Brain pericyte (primary cell): ENCODE data around the gene ABLIM3.

Experiments used
- DNase-seq: peaks from one replicate; pipeline ENCODE4 v3.0.0-alpha.2; 2012; ENCODE audit warnings: low read depth, low spot score

The ABLIM3 gene

DNA sequence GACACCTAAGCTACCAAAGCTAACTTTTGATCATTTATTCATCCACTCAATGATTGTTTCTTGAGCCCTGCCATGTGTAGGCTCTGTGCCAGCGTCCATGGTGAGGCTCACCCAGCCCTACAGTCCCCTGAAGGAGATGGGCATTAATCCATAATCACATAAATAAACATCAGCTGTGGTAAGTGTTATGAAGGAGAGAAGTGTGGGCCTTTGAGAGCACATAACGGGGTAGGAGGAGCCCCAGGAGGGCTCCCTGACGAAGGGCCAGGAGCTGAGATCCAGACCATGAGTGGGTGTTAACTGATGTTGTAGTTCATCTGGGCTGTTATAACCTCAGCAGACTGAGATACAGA, 76.5 kb downstream of the ABLIM3 start:
- DNase-seq = no peak

DNA sequence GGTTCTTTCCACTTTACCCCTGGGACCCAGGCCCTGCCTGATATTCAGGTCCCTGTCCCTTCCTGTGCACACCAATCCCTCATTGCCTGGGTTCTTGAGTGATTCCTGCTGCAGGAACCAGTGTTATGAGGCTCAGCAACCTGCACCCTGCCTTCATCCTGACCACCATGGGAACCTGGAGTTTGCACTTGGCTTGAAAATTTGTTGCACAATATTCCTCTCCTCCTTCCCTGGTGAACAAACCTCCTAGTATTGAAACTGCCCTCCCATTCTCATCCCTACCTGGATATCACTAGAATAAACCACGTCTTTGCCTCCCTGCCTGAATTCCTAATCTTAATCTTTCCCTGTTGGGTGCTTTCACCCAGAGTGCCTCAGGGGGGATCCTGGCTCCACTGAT, 78.3 kb downstream of the ABLIM3 start:
- no peak for DNase-seq

DNA sequence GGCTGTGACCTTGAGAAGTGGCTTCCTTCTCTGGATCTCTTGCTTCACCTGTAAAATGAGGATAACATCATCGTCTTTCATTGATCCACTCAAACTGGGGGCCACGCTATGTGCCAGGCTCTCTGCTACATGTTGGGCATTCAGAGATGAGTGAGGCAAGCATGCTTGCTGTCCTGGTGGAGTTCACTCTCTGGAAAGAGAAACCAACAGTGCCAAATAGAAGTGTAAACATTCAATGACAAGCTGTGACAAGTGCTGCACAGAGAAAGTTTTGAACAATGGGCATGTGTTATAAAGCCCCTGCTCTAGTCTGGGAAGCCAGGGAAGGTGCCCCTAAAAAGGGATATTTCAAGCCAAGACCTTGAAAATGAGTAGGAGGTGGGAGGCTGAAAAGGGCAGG, 79.5 kb downstream of the ABLIM3 start:
- DNase-seq = no peak

DNA sequence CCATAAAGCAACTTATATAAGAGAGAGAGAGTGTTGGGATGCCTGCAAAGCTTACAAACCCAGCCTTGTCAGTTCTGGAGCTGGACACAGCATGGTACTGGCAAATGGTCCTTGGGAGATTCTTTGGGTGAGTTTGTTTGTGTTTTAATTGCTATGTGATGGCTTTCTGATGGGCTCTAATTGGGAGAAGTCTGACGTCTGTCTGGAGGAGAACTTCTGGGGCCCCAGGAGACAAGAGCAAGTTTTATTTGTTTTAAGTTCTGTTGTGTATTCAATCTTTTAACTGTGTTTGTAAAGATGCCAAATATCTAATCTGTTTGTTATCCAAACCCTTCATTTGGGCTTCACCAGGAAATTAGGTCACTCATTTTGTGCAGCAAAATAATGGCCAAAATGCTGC, 80.0 kb downstream of the ABLIM3 start:
- DNase-seq = no peak

DNA sequence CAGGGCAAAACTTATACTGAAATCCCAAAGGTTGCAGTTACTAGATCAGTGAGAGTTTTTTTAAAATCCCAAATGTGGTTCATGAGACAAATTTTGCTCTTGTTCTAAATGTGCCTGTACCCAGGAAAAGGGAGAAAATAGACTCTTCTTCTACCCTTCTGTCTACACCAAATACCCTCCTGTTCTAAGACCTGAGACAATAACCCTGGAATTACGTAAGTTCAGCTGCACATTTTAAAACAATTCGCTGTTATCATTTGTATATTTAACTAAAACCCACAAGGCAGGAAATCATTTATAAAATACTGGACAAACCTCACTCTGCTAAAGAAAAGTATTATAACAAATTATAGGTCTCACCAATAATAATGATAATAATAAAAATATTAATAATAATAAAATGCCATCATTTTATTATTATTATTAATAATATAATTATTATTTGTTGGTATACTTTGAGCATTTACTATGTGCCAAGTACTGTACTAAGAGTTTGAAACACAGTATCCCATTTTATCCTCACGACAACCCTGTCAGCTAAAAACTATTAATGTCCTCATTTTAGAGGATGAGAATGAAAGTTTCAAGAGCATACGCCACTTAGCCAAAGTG, 80.5 kb downstream of the ABLIM3 start:
- DNase-seq = no peak

DNA sequence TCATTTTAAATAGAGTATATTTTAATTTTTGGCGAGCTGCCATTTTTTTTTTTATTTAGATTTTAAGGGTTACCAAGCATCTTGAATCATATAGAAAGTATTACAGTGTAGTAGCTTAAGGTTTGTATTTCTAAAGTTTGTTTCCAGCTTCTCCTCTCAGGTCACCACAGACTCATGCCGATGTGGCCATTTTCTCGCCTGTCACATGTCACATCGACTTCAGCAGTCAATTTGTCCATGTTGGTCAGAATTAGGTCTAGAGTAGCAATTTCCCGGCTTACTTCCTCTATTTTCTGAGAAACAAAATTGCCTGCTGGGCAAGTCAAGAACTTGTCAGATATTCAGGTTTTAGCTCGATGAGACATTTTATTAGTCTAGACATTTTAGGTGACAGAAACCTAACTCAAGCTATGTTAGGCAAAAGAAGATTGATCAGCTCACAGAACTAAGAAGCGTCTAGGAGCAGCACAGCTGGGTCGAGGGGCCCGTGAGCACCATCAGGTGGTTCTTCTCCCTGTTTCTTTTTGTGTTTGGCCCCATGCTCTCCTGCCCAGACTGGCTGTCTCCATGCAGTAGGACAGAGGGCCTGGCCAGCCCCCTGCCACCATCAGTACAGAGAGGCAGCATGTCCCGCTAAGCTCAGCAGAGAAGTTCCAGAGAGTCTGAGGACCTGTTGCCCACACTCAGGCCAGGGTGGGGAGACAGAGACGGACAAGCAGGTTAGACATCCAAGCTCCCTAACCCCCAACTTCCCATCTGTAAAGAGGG, 82.0 kb downstream of the ABLIM3 start:
- no peak for DNase-seq

DNA sequence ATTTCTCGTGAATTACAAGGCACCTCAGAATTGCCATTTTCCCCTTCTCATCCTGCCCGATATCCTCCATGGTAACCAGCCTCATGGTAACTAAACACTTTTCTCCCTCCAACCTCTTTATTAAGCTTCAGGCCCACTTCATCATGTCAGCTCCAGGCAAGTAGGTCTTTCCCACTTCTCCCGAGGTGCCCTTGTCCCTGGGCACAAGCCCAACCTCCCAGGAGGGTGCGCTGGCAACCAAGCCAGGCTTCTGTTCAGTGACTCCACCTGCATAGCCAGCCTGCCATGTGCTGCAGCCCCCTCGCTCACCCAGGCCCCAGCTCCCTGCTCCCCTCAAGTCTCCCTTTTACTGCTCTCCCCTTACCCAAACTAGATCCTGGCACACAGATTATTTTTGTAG, 83.0 kb downstream of the ABLIM3 start:
- no peak for DNase-seq

DNA sequence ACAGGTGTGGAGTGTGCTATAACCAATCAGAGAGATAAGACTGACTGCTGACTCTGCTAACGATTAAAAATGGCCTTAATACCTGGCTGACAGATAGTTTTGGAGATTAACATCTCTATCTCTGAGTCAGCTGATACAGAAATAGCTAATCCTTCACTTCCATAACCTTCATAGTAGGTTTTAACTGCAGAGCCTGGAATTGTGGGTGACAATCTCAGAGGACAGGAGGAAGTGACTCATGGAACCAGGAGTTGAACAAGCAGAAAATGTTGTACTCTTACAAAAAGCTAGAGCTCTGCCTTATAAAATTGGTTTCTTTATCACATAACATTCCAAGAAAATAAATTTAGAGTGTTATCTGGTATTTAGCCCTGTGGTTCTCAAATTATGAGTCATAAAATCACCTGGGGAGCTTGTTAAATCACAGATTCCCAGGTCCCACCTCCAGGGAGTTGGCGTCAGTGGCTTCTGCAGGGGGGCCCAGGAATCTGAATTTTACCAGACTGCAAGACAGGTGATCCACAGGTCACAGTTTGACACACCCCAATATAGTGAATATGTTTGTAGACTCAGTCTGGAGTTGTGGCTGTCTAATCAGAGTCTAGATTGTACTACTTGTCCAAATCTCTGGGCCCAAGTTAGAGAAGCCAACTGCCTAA, 86.0 kb downstream of the ABLIM3 start:
- DNase-seq = no peak

DNA sequence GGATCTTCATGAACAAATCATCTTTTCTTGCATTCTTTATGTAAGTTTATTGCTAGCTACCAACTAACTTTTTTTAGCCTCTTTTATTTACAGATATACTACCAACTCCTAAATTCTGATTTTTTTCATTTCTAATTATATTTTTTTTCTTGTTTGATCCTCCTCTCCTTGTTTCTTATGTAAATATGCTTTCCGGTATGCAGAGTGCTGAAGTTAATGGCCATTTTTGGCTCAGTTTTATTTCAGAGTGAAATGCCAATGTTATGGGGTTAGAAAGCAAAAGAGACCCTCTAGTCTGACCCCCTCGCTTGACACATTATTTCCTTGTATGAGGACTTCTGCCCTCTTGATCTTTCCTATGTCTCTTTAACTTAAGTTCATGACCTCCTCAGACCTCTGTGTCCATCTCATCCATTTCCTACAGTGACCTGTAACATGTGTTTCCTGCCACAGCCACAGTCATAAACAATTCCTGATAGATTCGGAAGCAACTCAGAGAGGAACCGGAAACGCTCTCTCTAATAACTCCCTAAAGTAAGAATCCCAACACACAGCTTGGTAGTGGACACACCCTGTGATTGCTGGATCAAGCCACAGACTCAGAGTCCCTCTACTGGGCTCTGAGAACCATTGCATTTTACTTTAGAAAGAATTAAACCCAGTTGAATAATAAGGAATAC, 87.5 kb downstream of the ABLIM3 start:
- peak; percentile 49 for DNase-seq

DNA sequence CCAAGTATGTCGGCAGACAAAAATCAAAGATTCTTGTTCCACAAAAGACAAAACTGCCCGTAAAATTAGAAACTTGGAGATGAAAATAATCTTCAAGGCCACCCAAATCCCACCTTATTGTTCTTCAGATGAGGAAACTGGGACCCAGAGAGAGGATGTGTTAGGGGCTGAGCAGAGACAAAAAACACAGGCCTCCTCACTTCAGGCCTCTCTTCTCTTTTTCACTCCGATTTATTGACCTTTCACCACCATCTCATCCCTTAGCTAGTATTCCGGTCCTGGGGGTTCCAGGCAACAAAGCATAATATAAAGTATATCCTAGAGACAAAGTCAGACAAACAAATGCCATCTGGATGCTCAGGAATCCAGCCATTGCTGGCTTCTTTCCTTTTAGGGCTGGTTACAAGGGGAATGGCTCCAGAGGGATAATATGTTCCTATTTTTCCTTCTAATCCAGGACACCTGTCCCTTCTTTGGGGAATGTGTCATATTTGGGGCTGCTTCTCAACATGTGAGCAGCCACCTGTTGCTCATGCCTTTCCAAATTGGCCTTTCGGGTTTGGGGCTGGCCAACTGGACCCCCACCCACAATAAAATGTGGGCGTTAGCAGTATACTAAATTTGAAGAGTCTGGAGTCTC, 88.1 kb downstream of the ABLIM3 start:
- no peak for DNase-seq

DNA sequence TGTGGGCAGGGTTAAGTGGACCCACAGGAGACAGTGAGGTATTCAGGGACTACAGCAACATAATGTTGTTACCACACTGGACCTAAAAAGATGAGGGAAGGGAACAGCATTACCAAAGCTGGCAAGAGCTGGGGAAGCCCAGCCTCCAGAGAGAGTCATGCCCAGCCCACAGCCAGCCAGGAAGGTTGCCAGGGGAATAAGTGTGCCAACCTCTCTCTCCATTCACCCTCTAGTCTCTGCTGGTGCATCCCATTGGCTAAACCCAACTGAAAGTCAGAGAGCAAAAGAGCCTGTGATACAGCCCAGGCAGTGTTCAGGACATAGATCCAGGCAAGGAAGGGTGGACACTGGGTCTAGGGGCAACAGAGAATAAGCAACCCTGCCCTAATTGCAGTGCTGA, 94.5 kb downstream of the ABLIM3 start:
- no peak for DNase-seq

DNA sequence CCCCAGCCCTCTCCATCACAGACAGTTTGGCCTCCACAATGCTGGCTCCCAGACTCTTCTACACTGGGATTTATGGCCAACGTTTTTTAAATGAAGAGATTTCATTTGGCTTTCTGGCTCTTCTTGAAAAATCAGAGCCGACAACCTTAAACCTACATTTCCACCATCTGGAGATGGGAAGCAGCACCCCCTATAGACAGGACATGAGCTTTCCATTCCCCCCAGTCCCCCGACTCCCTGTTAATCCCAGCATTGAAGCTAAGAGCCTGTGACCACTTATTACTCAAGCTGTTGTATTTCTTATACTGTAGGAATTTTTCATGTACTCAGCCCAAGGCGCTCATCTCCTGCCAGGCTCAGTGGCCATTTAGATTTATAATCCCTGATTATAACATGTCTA, 96.4 kb downstream of the ABLIM3 start:
- DNase-seq = no peak

DNA sequence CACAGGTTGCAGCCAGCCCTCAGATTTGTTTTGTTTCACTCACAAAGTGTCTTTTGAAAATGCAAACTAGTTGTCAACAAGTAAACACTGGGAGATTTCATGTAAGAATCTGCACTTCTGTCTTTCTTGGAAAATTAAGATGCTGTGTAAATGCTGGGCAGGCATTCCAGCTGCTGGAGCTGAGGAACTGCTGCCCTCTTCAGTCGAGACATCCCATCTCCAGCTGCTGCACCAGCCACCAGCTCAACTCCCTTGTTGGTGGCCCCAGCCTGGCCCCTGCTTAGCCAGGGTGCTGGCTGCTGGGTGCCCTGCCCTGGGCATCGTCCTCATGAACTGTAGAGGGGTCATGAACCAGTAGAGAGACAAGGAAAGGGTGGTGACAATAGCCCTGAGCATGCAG, 97.2 kb downstream of the ABLIM3 start:
- DNase-seq = no peak

DNA sequence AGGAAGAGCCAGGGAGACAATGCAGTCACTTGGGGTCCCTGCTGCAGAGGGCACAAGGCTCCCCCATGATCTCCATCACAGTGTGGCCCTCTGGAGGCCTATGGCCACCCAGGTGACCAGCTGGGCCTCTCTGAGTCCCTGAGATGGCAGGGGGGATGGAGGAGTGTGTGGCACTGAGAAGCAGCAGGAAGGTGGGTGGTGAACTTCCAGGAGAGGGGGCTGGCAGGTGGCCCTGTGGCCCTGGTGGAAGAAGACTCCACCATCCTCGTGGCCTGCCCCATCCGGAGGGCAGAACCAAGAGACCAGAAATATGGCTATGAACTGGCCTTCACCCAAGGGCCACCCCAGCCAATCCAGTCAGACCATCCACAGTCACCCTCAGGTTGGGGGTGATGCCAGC, 98.6 kb downstream of the ABLIM3 start:
- DNase-seq = no peak

DNA sequence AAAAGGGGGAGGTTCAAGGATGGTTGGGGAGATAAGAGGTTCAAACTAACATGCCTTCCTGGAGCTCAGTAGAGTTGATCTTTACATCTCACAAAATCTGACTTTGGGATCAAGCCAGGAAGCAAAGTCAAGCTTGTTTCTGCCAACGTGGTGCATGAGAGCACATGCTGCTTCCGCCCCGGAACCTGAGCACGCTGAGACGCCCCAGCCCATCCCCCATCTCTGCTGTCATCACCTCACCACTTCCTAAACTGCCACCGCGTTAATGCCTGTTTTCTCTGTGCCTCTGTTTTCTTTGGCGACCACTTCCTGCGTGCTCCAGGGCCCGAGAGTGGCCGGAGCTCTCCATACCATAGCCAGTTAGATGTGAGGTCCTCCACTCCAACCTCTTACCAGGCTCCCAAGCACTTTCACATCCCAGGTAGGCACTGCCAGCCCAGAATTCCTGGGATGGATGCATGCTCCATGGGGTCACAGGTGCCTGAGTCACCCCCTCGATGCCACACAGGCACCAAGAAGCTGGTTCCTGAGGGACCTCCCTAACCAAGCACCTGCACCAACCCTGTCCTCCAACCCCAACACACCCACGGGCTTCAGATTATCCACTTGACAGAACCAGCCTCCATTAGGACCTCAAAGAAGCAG, 99.2 kb downstream of the ABLIM3 start:
- no peak for DNase-seq

DNA sequence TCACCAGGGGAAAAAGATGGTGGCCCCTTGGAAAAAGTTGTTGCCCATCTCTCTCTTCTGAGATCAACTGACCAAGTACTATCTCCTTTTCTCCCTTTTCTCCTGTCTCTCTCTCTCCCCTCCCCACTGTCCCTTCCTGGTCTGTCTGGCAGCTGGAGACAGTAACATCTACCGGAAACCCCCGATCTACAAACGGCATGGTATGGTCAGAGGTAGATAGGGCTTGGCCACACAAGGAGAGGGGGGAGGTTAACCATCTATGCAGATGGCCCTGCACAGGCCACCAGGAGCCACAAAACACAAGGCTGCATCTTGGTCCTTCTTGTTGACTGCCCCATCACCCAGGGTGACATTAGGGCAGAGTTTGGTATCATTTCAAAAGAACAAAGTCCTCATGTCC, 101.0 kb downstream of the ABLIM3 start:
- DNase-seq = no peak

DNA sequence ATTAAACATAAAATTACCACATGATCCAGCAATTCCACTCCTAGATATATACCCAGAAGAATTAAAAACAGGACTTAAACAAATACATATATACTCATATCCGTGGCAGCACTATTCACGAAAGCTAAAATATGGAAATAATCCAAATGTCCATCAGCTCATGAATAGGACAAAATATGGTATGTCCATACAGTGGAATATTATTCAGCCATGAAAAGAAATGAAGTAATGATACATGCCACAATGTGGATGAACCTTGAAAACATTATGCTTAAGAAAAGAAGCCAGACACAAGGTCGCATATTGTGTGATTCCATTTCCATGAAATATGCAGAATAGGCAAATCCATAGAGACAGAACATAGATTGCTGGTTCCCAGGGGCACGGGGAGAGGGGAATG, 105.6 kb downstream of the ABLIM3 start:
- DNase-seq = no peak

DNA sequence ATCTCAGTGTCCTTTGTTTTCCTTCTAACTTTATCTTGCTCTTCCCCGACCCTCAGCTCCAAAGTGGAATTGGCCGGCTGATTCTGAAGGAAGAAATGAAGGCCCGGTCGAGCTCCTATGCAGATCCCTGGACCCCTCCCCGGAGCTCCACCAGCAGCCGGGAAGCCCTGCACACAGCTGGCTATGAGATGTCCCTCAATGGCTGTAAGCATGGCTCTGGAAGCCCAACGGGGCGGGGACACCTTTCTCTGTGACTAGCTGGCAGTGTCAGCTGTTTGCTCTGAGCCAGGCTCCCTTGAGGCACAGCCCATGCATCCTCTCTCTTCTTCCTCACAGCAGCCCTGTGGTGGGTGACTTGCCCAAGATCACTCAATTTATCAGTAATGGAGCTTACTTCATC, 106.4 kb downstream of the ABLIM3 start:
- DNase-seq = no peak

DNA sequence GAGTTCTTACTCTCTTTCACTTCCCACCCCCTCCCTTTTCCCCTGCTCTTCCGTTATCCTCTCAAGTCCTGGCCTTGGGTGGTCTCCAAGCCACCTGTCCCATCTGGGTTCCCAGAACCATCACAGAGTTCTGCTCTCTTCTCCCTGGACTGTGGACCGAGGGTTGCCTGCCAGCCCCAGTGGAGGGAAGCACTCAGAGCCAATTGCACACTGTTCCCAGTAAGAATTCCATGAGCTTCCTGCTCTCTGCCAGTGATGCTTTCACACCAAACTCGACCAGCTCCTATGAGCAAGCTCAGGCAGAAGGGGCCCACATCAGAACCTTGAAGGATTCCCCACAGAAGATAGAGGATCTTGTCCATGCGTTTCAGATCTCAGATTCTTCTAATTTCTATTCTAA, 110.3 kb downstream of the ABLIM3 start:
- no peak for DNase-seq

DNA sequence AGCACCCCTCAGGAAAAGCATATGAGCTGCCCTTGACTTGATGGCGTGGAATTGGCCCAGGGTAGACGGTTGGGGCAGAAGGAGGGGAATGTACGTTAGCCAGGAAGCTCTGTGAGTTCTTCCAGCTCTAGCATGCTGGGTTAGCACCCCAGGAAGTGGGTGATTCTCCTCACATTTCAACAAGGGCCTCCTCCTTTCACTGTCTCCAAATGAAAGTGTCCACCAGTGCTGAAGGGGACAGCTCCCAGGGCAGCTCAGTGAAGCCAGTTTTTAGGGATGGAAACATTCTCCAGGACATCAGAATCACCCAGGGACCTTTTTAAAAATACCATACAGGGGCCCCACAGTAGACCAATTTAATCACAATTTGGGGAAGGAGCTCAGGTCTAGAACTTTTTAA, 113.2 kb downstream of the ABLIM3 start:
- DNase-seq = no peak

DNA sequence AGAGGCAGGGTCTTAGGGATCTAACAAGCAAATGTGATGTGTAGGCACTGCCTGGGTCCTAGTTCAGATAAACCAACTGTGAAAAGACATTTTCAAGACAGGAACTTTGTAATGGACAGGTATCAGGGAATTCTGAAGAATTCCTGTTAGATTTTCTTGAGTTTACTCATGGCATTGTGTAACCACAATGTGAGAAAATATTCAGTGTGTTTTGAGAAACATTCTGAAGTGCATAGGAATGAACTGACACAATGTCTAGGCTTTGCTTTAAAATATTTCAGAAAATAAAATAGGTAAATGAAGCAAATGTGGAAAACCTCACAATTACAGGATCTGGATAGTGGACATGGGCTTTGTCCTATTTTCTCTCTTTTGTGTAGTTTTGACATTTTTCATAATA, 115.2 kb downstream of the ABLIM3 start:
- DNase-seq = no peak

DNA sequence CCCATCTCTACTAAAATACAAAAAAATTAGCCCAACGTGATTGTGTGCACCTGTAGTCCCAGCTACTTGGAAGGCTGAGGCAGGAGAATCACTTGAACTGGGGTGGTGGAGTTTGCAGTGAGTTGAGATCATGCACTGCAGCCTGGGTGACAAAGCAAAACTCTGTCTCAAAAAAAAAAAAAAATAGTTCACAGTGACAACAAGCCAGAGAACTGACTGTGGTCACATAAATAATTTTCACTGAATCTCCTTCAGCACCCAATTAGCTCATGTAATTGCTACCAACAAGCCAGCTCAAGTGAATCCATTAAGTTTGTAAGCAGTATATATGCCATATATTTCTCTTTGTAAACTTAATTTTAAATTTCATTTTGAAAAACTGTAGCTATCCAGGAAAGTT, 115.8 kb downstream of the ABLIM3 start:
- no peak for DNase-seq
